A204.1 (cell line): Measurements from ENCODE around the gene GALNT6.
"Not testable (repeated sequence)": the region's sequence is repeated elsewhere in the genome, so short reads cannot be mapped to it uniquely, and the experiment has no call there.

Source experiments
- FAIRE-seq: peaks from 2 replicates; lab custom pipeline; 2012; peaks lifted over from hg19 to GRCh38; lab: Jason Lieb, UNC

Gene GALNT6

GRCh38 chr12:51321882-51322281 lies 69.3 kb downstream of the GALNT6 start:
- FAIRE-seq = no peak

DNA sequence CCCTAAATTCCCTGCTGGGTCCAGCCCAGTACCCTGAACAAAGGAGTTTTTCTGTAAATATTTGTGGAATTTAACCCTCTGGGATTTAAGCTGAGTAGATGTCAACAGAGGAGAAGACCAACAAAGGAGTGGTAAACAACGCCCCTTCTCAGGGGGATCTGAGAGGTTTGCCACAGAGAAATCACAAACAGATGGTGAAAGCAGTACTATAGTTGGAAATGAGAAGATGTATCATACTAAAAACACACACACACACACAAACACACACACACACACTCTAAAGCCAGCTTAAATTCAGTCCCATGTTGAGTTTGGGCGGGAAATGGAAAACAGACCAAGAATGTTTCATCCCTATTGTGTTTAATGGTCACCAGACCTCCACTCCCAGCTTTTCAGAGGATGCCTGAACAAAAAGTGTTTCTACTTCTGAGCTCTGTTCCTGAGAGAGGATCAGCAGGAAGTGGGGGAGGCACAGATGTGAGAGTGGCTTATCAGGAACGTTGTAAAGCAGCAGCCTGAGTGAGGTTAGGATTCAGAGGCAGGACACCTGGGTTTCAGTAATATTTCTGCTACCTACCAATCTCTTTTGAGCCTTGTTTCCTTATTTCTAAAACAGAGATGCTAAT lies 70.4 kb downstream of the GALNT6 start:
- FAIRE-seq = no peak

DNA sequence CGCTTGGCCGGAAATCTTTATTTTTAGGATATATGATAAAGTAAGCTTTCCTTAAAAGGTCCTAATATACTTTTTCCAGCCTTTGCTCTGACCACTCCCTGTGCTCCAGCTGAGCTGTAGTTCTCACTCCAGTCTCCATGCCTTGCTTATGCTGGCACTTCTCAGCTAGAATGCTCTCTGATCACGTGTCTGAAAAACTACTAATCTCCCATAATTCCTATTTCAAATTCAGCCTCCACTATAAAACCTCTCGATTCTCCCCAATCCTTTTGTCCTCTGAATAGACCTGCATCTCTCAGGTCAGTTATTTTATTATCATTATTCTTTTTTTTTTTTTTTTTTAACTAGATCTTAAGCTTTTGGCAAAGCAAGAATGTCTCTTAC lies 70.9 kb downstream of the GALNT6 start:
- FAIRE-seq = no peak

DNA sequence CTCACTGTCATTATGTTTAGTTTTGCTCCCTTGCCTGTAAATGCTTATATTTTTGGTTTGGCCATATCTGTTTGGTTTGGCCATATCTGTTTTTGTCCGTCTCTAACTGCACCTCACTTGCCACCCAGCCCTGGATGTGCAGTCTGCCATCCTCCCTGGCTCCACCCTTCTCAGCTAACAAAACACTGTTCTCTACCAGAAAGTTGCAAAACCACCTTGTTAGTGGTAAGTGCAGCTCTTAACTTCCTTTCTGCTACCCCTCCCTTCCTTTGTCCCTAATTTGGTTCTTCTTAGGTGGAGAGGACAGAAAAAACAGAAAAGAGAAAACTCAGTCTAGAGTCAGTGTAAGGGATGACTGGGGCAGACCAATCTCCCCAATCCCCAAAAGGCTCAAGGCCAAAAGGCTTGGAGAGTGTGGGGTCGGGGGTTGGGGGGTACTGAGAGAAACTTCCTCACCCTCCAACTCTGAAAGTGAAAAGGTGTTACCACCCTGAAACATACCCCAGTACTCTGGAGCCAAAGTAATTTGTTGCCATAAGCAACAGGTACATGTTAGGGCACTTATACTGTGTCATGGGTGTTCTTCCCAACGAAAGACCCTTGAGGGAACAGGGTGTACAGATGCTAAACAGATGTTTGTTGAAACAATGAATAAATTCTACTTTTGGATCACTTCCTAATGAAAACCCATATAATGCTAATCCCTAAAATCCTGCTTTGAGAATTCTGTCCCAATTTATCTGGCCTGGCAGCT lies 72.2 kb downstream of the GALNT6 start:
- no peak for FAIRE-seq

DNA sequence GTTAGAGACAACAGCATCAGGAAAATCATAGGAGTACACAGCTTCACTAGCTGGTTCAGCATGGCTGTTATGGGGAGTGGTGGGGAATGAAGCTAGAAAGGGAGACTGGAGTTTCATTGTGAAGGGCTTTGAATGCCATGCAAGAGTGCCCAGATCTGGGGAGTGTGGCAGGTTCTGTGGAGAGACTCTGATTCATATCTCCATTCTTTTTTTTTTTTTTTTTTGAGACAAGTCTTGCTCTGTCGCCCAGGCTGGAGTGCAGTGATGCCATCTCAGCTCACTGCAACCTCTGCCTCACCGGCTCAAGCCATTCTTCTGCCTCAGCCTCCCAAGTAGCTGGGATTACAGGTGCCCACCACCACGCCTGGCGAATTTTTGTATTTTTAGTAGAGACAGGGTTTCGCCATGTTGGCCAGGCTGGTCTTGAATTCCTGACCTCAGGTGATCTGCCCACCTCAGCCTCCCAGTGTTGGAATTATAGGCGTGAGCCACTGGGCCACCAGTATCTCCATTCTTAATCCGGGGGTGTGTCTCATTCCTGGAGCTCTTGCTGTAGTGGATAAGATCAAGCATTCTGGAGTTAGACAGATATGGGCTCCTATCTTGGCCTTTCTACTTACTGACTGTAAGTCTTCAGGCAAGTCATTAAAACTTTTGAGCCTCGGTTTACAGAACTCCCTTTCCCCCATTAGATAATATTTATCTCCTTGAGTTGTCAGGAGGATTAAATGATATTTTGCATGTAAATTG lies 73.0 kb downstream of the GALNT6 start:
- not testable (repeated sequence) for FAIRE-seq

DNA sequence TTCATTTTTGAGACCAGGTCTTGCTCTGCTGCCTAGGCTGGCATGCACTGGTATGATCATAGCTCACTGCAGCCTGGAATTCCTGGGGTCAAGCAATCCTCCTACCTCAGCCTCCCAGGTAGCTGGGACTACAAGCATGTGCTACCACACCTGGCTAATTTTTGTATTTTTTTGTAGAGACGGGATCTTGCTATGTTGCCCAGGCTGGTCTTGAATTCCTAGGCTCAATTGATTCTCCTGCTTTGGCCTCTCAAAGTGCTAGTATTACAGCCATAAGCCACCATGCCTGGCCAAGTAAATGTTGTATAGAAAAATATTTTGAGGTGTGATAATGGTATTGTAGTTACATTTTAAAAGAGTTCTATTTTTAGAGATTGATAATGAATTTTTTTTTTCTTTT lies 79.8 kb downstream of the GALNT6 start:
- FAIRE-seq = no peak

DNA sequence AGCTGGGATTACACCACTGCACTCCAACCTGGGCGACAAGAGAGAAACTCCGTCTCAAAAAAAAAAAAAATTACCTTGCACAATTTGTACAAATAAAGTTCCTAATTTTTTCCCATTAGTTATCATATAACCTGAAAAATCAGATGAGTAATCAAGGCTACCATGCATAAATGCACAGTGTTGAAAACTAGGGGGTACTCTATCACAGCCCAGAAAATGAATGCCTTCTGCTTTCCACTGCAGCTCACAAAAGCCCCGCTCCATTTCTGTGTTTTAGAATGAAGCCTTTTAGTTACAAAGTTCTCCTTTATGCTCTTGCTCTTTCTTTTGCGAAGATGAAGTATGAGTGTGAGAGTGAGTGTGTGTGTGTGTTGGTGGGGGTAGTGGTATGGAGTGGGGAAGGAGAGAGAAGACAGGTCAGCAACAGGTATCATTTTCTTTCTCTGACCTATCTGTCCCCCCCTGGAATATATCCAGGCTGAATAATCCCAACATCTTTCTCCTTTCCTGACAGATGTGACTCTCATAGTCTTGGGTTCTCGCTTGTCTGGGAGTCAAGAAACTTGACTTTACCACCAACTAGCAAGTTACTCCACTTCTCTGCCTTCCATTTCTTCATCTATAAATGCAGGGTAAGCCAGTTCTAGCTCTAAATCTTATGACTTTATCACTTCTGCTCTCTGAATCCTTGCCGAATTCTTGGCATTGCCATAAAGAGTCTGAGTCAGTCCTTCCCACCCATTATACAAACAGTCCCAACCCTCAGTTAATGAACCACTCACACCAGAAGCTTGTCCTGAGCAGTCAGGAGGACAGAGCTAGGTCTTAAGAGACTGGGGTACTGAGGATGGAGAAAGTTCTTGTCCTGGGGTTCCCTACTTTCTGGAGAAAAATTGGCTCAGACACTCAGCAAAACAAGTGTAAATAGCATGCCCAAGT lies 83.3 kb downstream of the GALNT6 start:
- no peak for FAIRE-seq

- FAIRE-seq = no peak
These were observed 84.7 kb downstream of the GALNT6 start for GRCh38 chr12:51306507-51306906.
